ENCODE data around the gene ZNF624. TPM values are rescaled to one million over a fixed set of nuclear protein-coding genes. Genes with fewer than 3 reads are reported as not detected.
"Not testable (repeated sequence)": the region's sequence is repeated elsewhere in the genome, so short reads cannot be mapped to it uniquely, and the experiment has no call there.

The ZNF624 gene
- total RNA-seq, 6 donors from 2014 or later, result 1.4 to 6.0 (median 3.7) TPM

- no peak overlapping the region for H3K27ac ChIP-seq
- H3K4me3 ChIP-seq, result no peak overlapping the region
- no peak for DNase-seq
- no peak for TF ChIP-seq POLR2A (IDR thresholded peaks at IDR 0.05)
- no peak for TF ChIP-seq POLR2AphosphoS5 (IDR thresholded peaks at IDR 0.05)
- TF ChIP-seq EP300 (IDR thresholded peaks at IDR 0.05), result no peak
- no peak for TF ChIP-seq CTCF (IDR thresholded peaks at IDR 0.05)
- 80% methylated on average over 6 of the region's 6 CpGs for WGBS, 2 donors
- H3K4me1 ChIP-seq, result no peaks in the 10 kb centered on the region
- no peaks in the 10 kb centered on the region for H3K36me3 ChIP-seq
- no peak for ATAC-seq (ENCODE audit: low FRiP score in 2 of 2)
- H3K27me3 ChIP-seq, result no peaks in the 10 kb centered on the region
- H3K9me3 ChIP-seq, result no peaks in the 10 kb centered on the region
Measured at GRCh38 chr17:16676676-16677268, 23.1 kb upstream of the ZNF624 start.

- not testable (repeated sequence) for H3K27me3 ChIP-seq, H3K36me3 ChIP-seq, H3K27ac ChIP-seq, H3K9me3 ChIP-seq
- peaks cover 8 to 10% (median 9%) of the 10 kb centered on the region in 4 donors for H3K4me1 ChIP-seq
- H3K4me3 ChIP-seq, result peak overlapping the region in 3 of 4 donors; percentile 16 to 40 (median 36)
- ATAC-seq (ENCODE audit: low FRiP score in 2 of 2) (peak in 1 of 2 donors; percentile 67), DNase-seq (peak in 1 of 2 donors; percentile 83)
- WGBS, 2 donors, result 4 to 5% methylated on average over 28 to 36 of the region's 61 CpGs
Measured at GRCh38 chr17:16666907-16667636, 13.4 kb upstream of the ZNF624 start.

GRCh38 chr17:16666553-16666906 is 12.9 kb upstream of the ZNF624 start:
- H3K36me3 ChIP-seq; ATAC-seq (ENCODE audit: low FRiP score in 2 of 2); DNase-seq; H3K9me3 ChIP-seq; H3K27me3 ChIP-seq; H3K27ac ChIP-seq: not testable (repeated sequence)
- WGBS, 2 donors, result 46 to 54% methylated on average over 15 to 19 of the region's 24 CpGs
- peak overlapping the region in 2 of 4 donors; percentile 16 to 40 for H3K4me3 ChIP-seq
- peaks cover 8 to 10% (median 9%) of the 10 kb centered on the region in 4 donors for H3K4me1 ChIP-seq

- peaks cover 8 to 10% (median 9%) of the 10 kb centered on the region in 4 donors for H3K4me1 ChIP-seq
- no peaks in the 10 kb centered on the region for H3K9me3 ChIP-seq
- no peak for ATAC-seq (ENCODE audit: low FRiP score in 2 of 2)
- WGBS, 2 donors, result 83 to 100% methylated on average over 1 of the region's 1 CpG
- no peak overlapping the region for H3K4me3 ChIP-seq
- no peak for TF ChIP-seq POLR2AphosphoS5 (IDR thresholded peaks at IDR 0.05)
- no peak for TF ChIP-seq POLR2A (IDR thresholded peaks at IDR 0.05)
- TF ChIP-seq EP300 (IDR thresholded peaks at IDR 0.05), result no peak
- TF ChIP-seq CTCF (IDR thresholded peaks at IDR 0.05), result no peak
- DNase-seq, result no peak
- H3K27me3 ChIP-seq, result peaks cover 0 to 10% (median 6%) of the 10 kb centered on the region in 4 donors
- H3K36me3 ChIP-seq, result no peaks in the 10 kb centered on the region
- no peak overlapping the region for H3K27ac ChIP-seq
Measured at GRCh38 chr17:16662936-16663335, 9.3 kb upstream of the ZNF624 start.

- DNase-seq, result no peak
Measured at GRCh38 chr17:16661217-16661616, 7.6 kb upstream of the ZNF624 start.

More at GRCh38 chr17:16661217-16661616, 7.6 kb upstream of the ZNF624 start:
- Histone ChIP-seq H3K4me1 (no peaks in the 10 kb centered on the region), H3K27me3 (no peaks in the 10 kb centered on the region), H3K4me3 (no peak overlapping the region), H3K36me3 (no peaks in the 10 kb centered on the region), H3K9me3 (no peaks in the 10 kb centered on the region), H3K27ac (no peak overlapping the region)
- no peak for ATAC-seq (ENCODE audit: low FRiP score in 2 of 2)
- TF ChIP-seq CTCF (IDR thresholded peaks at IDR 0.05), result no peak
- TF ChIP-seq EP300 (IDR thresholded peaks at IDR 0.05), result no peak
- TF ChIP-seq POLR2A (IDR thresholded peaks at IDR 0.05), result no peak
- no peak for TF ChIP-seq POLR2AphosphoS5 (IDR thresholded peaks at IDR 0.05)

Data from upper lobe of left lung (tissue), 6 donors.